HCT116 (cell line): ENCODE measurements around the gene ARL5C. TPM values are rescaled to one million over a fixed set of nuclear protein-coding genes. Genes with fewer than 3 reads are reported as not detected.

Source experiments
- ATAC-seq: fragments of 200-7000 bp; cut with Tn5 transposase; 2 replicates; pipeline ENCODE4 v1.9.1; 2020; ENCODE audit warnings: mild to moderate bottlenecking, moderate library complexity
- BruUV-seq: library from RNA; stranded (reverse); fragments of 400-500 nt; replicated peaks from 2 replicates; lab custom pipeline; 2021; lab: Mats Ljungman, UMichigan
- CTCF ChIA-PET: fragments of 300-600 bp; sonication (Branson Sonifier 250); formaldehyde crosslinking; loops from one replicate; lab custom pipeline; 2021; ENCODE audit warnings: antibody characterized with exemption; lab: Charles Lee
- POLR2A ChIA-PET: fragments of 300-600, 350-600 bp; sonication (Branson Sonifier 250); formaldehyde crosslinking; loops from one replicate; lab custom pipeline; 2021; ENCODE audit warnings: antibody characterized with exemption; lab: Charles Lee
- RAD21 ChIA-PET, 2 experiments: fragments of 300-600 bp; sonication (Branson Sonifier 250); formaldehyde crosslinking; loops; one replicate each; lab custom pipeline; 2023; ENCODE audit warnings: low total read pairs in 2 of 2; ENCODE audit not compliant: uncharacterized antibody in 2 of 2, unreplicated experiment in 2 of 2, low non-redundant PET in 1 of 2; lab: Charles Lee
- DNase-seq: peaks from one replicate; pipeline ENCODE4 v3.0.0-alpha.2; 2010; ENCODE audit warnings: low read depth, low spot score
- H2AFZ ChIP-seq: fragments of 200-600 bp; shearing (Covaris generic), sonication (generic); 2 replicates; pipeline ENCODE4 v1.6.1; 2017; ENCODE audit warnings: low read depth, mixed run types, mixed read lengths, antibody characterized with exemption, low read length; ENCODE audit not compliant: poor library complexity, severe bottlenecking
- H3K27ac ChIP-seq: 2 replicates; pipeline ENCODE4 v1.5.1; 2012; ENCODE audit warnings: low read depth, low read length
- H3K27me3 ChIP-seq: fragments of 200-600 bp; sonication (generic); 2 replicates; pipeline ENCODE4 v1.6.1; 2016; ENCODE audit warnings: mixed run types, low read length, mixed read lengths; ENCODE audit not compliant: insufficient read depth
- H3K36me3 ChIP-seq, 2 experiments: fragments of 200-500 bp in 1 of 2; fragments of 200-600 bp in 1 of 2; sonication (Bioruptor generic) in 1 of 2; sonication (generic) in 1 of 2; 2 replicates each; pipeline versions ENCODE4 v1.5.1 to v1.6.1; 2014 to 2016; ENCODE audit warnings: low read length in 2 of 2, inconsistent platforms in 1 of 2, mixed read lengths in 1 of 2, mixed run types in 1 of 2; ENCODE audit not compliant: insufficient read depth in 2 of 2, control insufficient read depth in 1 of 2
- H3K4me1 ChIP-seq, 2 experiments: fragments of 200-600 bp in 1 of 2; sonication (generic) in 1 of 2; 2 replicates each; pipeline versions ENCODE4 v1.5.1 to v1.6.1; 2012 to 2017; ENCODE audit warnings: low read length in 2 of 2, inconsistent platforms in 1 of 2, mild to moderate bottlenecking in 1 of 2, mixed read lengths in 1 of 2, mixed run types in 1 of 2, moderate library complexity in 1 of 2; ENCODE audit not compliant: insufficient read depth in 2 of 2, control insufficient read depth in 1 of 2
- H3K4me2 ChIP-seq: fragments of 200-600 bp; sonication (generic); 2 replicates; pipeline ENCODE4 v1.6.1; 2017; ENCODE audit warnings: mixed run types, low read length, mixed read lengths
- H3K4me3 ChIP-seq, 2 experiments: fragments of 200-600 bp in 1 of 2; sonication (generic) in 1 of 2; replicated peaks in 1 of 2; 2 replicates each; pipeline ENCODE4 v1.5.1; 2011 to 2016; ENCODE audit warnings: low read length in 2 of 2, control low read depth in 1 of 2, low read depth in 1 of 2, mild to moderate bottlenecking in 1 of 2, mixed read lengths in 1 of 2, mixed run types in 1 of 2
- H3K79me2 ChIP-seq: fragments of 200-600 bp; sonication (generic); 2 replicates; pipeline ENCODE4 v1.6.1; 2017; ENCODE audit warnings: mild to moderate bottlenecking, mixed run types, low read length, moderate library complexity, mixed read lengths; ENCODE audit not compliant: insufficient read depth
- H3K9ac ChIP-seq: fragments of 200-600 bp; sonication (generic); 2 replicates; pipeline ENCODE4 v1.6.1; 2016; ENCODE audit warnings: low read length, mixed read lengths
- H3K9me2 ChIP-seq: fragments of 200-600 bp; sonication (generic), shearing (Covaris generic); 2 replicates; pipeline ENCODE4 v1.6.1; 2017; ENCODE audit warnings: mixed run types, mild to moderate bottlenecking, moderate library complexity; ENCODE audit not compliant: insufficient read depth
- H3K9me3 ChIP-seq, 2 experiments: fragments of 200-500 bp in 1 of 2; fragments of 200-600 bp in 1 of 2; sonication (Bioruptor generic) in 1 of 2; sonication (generic) in 1 of 2; 2 replicates each; pipeline ENCODE4 v1.6.1; 2014 to 2017; ENCODE audit warnings: low read length in 2 of 2, mixed read lengths in 2 of 2, inconsistent platforms in 1 of 2, low read depth in 1 of 2, mild to moderate bottlenecking in 1 of 2, mixed run types in 1 of 2, moderate library complexity in 1 of 2; ENCODE audit not compliant: control insufficient read depth in 1 of 2, insufficient read depth in 1 of 2
- H4K20me1 ChIP-seq: fragments of 200-600 bp; sonication (generic), shearing (Covaris generic); 2 replicates; pipeline ENCODE4 v1.6.1; 2017; ENCODE audit warnings: mixed run types, mild to moderate bottlenecking, moderate library complexity; ENCODE audit not compliant: insufficient read depth
- EGR1 ChIP-seq: IDR thresholded peaks from 2 replicates; pipeline ENCODE4 v1.6.1; 2012; ENCODE audit warnings: low read depth
- ELF1 ChIP-seq: IDR thresholded peaks from 2 replicates; pipeline ENCODE4 v1.6.1; 2012; ENCODE audit warnings: low read depth, borderline replicate concordance
- EZH2 ChIP-seq: fragments of 200-600 bp; sonication (generic); IDR thresholded peaks from 2 replicates; pipeline ENCODE4 v1.6.1; 2017; ENCODE audit warnings: antibody characterized with exemption, mixed run types
- FOSL1 ChIP-seq: IDR thresholded peaks from 2 replicates; pipeline ENCODE4 v1.6.1; 2012; ENCODE audit warnings: low read depth
- POLR2AphosphoS5 ChIP-seq: IDR thresholded peaks from 2 replicates; pipeline ENCODE4 v1.6.1; 2011; ENCODE audit warnings: mild to moderate bottlenecking, low read depth, low read length, moderate library complexity
- YY1 ChIP-seq: IDR thresholded peaks from 2 replicates; pipeline ENCODE4 v1.6.1; 2011; ENCODE audit warnings: low read length, low read depth, moderate library complexity, mild to moderate bottlenecking; ENCODE audit not compliant: insufficient replicate concordance; ENCODE audit errors: extremely low read depth
- intact Hi-C: fragments of 100-400 bp; cut with micrococcal nuclease; formaldehyde crosslinking; loops from 2 replicates; pipeline ENCODE4 v1.10.0; 2022
- total RNA-seq: library from RNA; stranded (reverse); gene quantifications from one replicate; pipeline ENCODE4 v1.2.1, GENCODE V29; 2021; ENCODE audit not compliant: unreplicated experiment
- TF ChIP-seq, protein P1 (sequence below), 3 experiments: fragments of 200-600 bp in 1 of 3; sonication (generic) in 1 of 3; IDR thresholded peaks in 2 of 3; conservative IDR thresholded peaks in 1 of 3; 2 replicates each; pipeline ENCODE4 v1.5.1; 2012 to 2017; ENCODE audit warnings: low read depth in 2 of 3, low read length in 2 of 3, antibody characterized with exemption in 1 of 3, borderline replicate concordance in 1 of 3, control low read depth in 1 of 3, mild to moderate bottlenecking in 1 of 3, mixed read lengths in 1 of 3, mixed run types in 1 of 3, moderate library complexity in 1 of 3; ENCODE audit not compliant: insufficient read depth in 1 of 3

ARL5C gene
- total RNA-seq, 1 experiment from 2014 or later = not detected

DNA sequence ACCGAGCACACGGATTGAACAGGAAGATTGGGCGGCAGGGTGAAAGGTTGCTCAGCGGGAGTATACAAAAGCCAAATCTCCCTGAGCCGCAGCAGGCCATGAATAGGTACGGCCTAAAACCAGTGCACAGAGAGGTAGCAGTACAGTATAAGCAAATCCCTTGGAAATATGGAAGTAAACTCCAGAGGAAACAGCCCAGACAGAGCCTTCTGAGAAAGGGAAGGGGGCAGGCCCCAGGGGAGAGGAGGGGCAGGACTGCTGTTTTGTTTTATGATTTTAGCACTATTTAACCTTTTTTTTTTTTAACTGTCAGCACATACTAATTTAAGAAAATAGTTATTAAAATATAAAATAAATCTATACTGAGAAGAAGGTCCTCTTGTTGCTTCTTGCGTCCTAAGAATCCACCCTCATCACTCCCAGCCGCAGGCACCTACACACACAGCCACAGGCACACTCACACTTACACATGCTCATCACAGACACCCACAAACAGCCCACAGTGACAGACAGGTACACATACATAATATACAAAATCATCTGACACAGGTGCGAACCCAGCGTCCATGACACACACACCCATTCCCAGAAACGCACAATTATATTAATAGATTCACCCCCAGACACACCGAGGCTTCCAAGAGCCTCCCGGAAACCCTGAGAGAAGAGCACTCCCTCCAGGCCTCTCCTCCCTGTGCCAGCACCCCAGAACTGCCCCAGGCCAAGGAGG lies 27.4 kb downstream of the ARL5C start:
- peak; percentile 36; the same call in 1 of the 2 replicates for ATAC-seq
- peak overlapping the region; percentile 37 for H3K4me2 ChIP-seq
- ChIA-PET POLR2A (no interaction called here), RAD21 (no interaction called here), CTCF (interaction anchor here (1.1 kb wide), 1 partner anchor 156 kb away, joined by 3 read pairs; no protein-coding TSS in a partner anchor)
- BruUV-seq = no TSS peak
- H3K9ac ChIP-seq = no peak overlapping the region
- no peak overlapping the region for H3K27ac ChIP-seq
- H2AFZ ChIP-seq = no peak overlapping the region
- TF ChIP-seq FOSL1 = no peak
- TF ChIP-seq EZH2 = no peak
- no peak for TF ChIP-seq YY1
- TF ChIP-seq, protein P1, sequence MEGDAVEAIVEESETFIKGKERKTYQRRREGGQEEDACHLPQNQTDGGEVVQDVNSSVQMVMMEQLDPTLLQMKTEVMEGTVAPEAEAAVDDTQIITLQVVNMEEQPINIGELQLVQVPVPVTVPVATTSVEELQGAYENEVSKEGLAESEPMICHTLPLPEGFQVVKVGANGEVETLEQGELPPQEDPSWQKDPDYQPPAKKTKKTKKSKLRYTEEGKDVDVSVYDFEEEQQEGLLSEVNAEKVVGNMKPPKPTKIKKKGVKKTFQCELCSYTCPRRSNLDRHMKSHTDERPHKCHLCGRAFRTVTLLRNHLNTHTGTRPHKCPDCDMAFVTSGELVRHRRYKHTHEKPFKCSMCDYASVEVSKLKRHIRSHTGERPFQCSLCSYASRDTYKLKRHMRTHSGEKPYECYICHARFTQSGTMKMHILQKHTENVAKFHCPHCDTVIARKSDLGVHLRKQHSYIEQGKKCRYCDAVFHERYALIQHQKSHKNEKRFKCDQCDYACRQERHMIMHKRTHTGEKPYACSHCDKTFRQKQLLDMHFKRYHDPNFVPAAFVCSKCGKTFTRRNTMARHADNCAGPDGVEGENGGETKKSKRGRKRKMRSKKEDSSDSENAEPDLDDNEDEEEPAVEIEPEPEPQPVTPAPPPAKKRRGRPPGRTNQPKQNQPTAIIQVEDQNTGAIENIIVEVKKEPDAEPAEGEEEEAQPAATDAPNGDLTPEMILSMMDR (IDR thresholded peaks at IDR 0.05 in 2 of 3, conservative IDR thresholded peaks at IDR 0.05 in 1 of 3; ENCODE audit: borderline replicate concordance in 1 of 3, insufficient read depth in 1 of 3, low read depth in 2 of 3, low read length in 2 of 3) = no peak
- H3K4me3 ChIP-seq = no peak overlapping the region
- DNase-seq = no peak
- no peaks in the 10 kb centered on the region for H3K9me3 ChIP-seq
- H3K9me2 ChIP-seq = no peaks in the 10 kb centered on the region
- no peaks in the 10 kb centered on the region for H4K20me1 ChIP-seq
- H3K36me3 ChIP-seq = no peaks in the 10 kb centered on the region
- H3K79me2 ChIP-seq = no peaks in the 10 kb centered on the region
- no peaks in the 10 kb centered on the region for H3K27me3 ChIP-seq
- H3K4me1 ChIP-seq = peaks cover 5 to 12% of the 10 kb centered on the region in 2 experiments; a peak in 3 of 4 replicates
- intact Hi-C loops = no loop called here

DNA sequence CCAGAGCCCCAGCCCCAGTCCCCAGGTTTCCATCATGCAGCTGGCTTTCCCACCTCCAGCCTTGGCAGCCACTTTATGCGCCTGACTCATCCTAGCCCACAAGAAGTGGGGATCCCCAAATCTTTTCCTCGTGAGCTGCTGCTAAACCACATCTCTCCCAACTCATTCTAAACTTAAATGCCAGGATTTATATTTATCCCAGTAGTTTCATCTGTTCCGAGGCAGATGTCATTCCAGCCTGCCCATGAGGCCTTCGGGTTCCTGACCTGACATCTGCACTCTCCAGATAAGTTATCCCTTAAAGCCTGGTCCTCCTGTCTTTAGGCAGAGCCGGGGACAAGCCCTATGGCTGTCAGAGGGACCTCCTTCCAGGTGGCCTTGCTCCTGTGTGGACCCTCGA lies 31.1 kb downstream of the ARL5C start:
- no TSS peak for BruUV-seq
- ChIA-PET CTCF (interaction anchor here (0.8 kb wide), 1 partner anchor 152 kb away, joined by 3 read pairs; no protein-coding TSS in a partner anchor), RAD21 (no interaction called here), POLR2A (no interaction called here)
- H3K9me3 ChIP-seq = no peaks in the 10 kb centered on the region
- no peak overlapping the region for H2AFZ ChIP-seq
- H3K4me3 ChIP-seq = no peak overlapping the region
- H3K79me2 ChIP-seq = no peaks in the 10 kb centered on the region
- H3K27ac ChIP-seq = no peak overlapping the region
- H3K4me1 ChIP-seq = peaks cover 5 to 18% of the 10 kb centered on the region in 2 experiments; a peak in 3 of 4 replicates
- H3K36me3 ChIP-seq = no peaks in the 10 kb centered on the region
- intact Hi-C loops = no loop called here
- no peaks in the 10 kb centered on the region for H3K27me3 ChIP-seq
- ATAC-seq (no peak), DNase-seq (no peak)
- no peak overlapping the region for H3K4me2 ChIP-seq
- TF ChIP-seq, protein P1 (IDR thresholded peaks at IDR 0.05 in 2 of 3, conservative IDR thresholded peaks at IDR 0.05 in 1 of 3; ENCODE audit: borderline replicate concordance in 1 of 3, insufficient read depth in 1 of 3, low read depth in 2 of 3, low read length in 2 of 3) = no peak
- TF ChIP-seq FOSL1 (no peak), POLR2AphosphoS5 (no peak), EGR1 (no peak), ELF1 (no peak), EZH2 (no peak)
- H3K9me2 ChIP-seq = no peaks in the 10 kb centered on the region
- no peak overlapping the region for H3K9ac ChIP-seq
- no peaks in the 10 kb centered on the region for H4K20me1 ChIP-seq
